ENCODE results near the gene TOX2. TPM values are rescaled to one million over a fixed set of nuclear protein-coding genes. Genes with fewer than 3 reads are reported as not detected.

TOX2 gene
- total RNA-seq, 1 experiment from 2014 or later, result 1.8 TPM

DNA sequence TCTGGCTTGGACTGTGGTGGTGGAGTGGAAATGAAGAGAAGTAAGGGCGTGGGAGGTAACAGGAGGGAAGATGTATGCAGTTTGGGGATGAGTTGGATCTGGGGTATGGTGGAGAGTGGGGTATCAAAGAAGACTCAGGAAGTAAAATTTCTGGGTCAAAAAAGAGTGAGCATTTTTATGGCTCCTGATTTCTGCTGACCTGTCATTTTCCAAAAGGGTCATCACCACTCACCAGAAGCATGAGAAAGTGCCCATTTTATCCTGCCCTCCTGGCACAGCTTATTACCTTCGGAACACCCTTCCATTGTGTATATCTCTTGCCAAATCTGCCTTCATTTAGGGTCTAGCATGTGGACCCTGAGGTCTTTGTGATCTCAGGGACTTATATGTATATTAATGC lies 17.3 kb downstream of the TOX2 start:
- no peak overlapping the region for H3K4me2 ChIP-seq (ENCODE audit: low read length)
- H3K4me1 ChIP-seq (ENCODE audit: insufficient read depth, low read length), result no peaks in the 10 kb centered on the region
- no peak overlapping the region for H3K27ac ChIP-seq (ENCODE audit: low read length)
- no peaks in the 10 kb centered on the region for H3K9me3 ChIP-seq (ENCODE audit: low read length)
- H2AFZ ChIP-seq (ENCODE audit: low read length), result no peak overlapping the region
- H3F3A ChIP-seq (ENCODE audit: low read length, unreplicated experiment), result no peaks in the 10 kb centered on the region
- no peak for DNase-seq
- POLR2A ChIA-PET (ENCODE audit: unreplicated experiment), result no interaction called here
- no peaks in the 10 kb centered on the region for H3K79me2 ChIP-seq (ENCODE audit: low read length)
- CTCF ChIA-PET, result no interaction called here
- no peaks in the 10 kb centered on the region for H4K20me1 ChIP-seq (ENCODE audit: low read length)
- no peaks in the 10 kb centered on the region for H3K9me2 ChIP-seq (replicated peaks; ENCODE audit: low read length)
- BruUV-seq (replicated peaks), result no TSS peak
- no peaks in the 10 kb centered on the region for H3K27me3 ChIP-seq (ENCODE audit: low read length)
- intact Hi-C loops (cut with micrococcal nuclease), result no loop called here
- no peak for ATAC-seq
- no peaks in the 10 kb centered on the region for H3K36me3 ChIP-seq (ENCODE audit: low read depth, low read length)
- TF ChIP-seq, protein P1, sequence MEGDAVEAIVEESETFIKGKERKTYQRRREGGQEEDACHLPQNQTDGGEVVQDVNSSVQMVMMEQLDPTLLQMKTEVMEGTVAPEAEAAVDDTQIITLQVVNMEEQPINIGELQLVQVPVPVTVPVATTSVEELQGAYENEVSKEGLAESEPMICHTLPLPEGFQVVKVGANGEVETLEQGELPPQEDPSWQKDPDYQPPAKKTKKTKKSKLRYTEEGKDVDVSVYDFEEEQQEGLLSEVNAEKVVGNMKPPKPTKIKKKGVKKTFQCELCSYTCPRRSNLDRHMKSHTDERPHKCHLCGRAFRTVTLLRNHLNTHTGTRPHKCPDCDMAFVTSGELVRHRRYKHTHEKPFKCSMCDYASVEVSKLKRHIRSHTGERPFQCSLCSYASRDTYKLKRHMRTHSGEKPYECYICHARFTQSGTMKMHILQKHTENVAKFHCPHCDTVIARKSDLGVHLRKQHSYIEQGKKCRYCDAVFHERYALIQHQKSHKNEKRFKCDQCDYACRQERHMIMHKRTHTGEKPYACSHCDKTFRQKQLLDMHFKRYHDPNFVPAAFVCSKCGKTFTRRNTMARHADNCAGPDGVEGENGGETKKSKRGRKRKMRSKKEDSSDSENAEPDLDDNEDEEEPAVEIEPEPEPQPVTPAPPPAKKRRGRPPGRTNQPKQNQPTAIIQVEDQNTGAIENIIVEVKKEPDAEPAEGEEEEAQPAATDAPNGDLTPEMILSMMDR (conservative IDR thresholded peaks at IDR 0.05; ENCODE audit: low read depth, low read length), result no peak
- TF ChIP-seq EZH2 (IDR thresholded peaks at IDR 0.05; ENCODE audit: low read length, unreplicated experiment) (no peak), EZH2phosphoT487 (IDR thresholded peaks at IDR 0.05; ENCODE audit: borderline replicate concordance, low read length) (no peak)
- no peak overlapping the region for H3K4me3 ChIP-seq (ENCODE audit: low read length)
- no peak overlapping the region for H3K9ac ChIP-seq (ENCODE audit: low read length)

DNA sequence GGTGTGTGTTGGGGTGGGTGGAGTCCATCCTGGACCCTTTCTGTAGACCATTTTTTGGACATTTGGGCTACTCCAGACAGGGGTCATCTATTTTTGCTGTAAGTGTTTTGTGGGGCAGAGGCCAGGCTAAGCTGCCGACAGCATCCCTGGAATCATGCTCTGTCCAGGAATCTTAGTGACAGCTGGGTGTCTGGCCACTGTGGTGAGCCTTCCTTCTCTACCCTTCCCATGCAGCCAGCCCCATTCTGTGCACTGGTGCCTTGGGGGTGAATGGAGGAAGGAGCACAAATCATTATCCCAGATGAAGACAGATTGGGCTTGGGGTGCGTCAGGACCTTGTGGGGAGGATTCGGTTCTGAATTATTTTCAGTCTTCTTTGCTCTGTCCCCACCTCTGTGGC lies 20.2 kb downstream of the TOX2 start:
- Histone ChIP-seq H4K20me1 (ENCODE audit: low read length) (no peaks in the 10 kb centered on the region), H3K27ac (ENCODE audit: low read length) (no peak overlapping the region), H3F3A (ENCODE audit: low read length, unreplicated experiment) (peaks cover 4% of the 10 kb centered on the region), H3K79me2 (ENCODE audit: low read length) (no peaks in the 10 kb centered on the region), H3K4me1 (ENCODE audit: insufficient read depth, low read length) (peaks cover 20% of the 10 kb centered on the region), H3K36me3 (ENCODE audit: low read depth, low read length) (no peaks in the 10 kb centered on the region), H2AFZ (ENCODE audit: low read length) (no peak overlapping the region), H3K4me2 (ENCODE audit: low read length) (no peak overlapping the region), H3K9ac (ENCODE audit: low read length) (no peak overlapping the region), H3K4me3 (ENCODE audit: low read length) (no peak overlapping the region), H3K9me2 (replicated peaks; ENCODE audit: low read length) (no peaks in the 10 kb centered on the region), H3K27me3 (ENCODE audit: low read length) (no peaks in the 10 kb centered on the region), H3K9me3 (ENCODE audit: low read length) (no peaks in the 10 kb centered on the region)
- intact Hi-C loops (cut with micrococcal nuclease), result no loop called here
- BruUV-seq (replicated peaks), result no TSS peak
- ATAC-seq (no peak), DNase-seq (no peak)
- no peak for TF ChIP-seq EZH2phosphoT487 (IDR thresholded peaks at IDR 0.05; ENCODE audit: borderline replicate concordance, low read length)
- TF ChIP-seq, protein P1 (conservative IDR thresholded peaks at IDR 0.05; ENCODE audit: low read depth, low read length), result no peak
- no peak for TF ChIP-seq EZH2 (IDR thresholded peaks at IDR 0.05; ENCODE audit: low read length, unreplicated experiment)
- POLR2A ChIA-PET (ENCODE audit: unreplicated experiment), result no interaction called here
- CTCF ChIA-PET, result no interaction called here

DNA sequence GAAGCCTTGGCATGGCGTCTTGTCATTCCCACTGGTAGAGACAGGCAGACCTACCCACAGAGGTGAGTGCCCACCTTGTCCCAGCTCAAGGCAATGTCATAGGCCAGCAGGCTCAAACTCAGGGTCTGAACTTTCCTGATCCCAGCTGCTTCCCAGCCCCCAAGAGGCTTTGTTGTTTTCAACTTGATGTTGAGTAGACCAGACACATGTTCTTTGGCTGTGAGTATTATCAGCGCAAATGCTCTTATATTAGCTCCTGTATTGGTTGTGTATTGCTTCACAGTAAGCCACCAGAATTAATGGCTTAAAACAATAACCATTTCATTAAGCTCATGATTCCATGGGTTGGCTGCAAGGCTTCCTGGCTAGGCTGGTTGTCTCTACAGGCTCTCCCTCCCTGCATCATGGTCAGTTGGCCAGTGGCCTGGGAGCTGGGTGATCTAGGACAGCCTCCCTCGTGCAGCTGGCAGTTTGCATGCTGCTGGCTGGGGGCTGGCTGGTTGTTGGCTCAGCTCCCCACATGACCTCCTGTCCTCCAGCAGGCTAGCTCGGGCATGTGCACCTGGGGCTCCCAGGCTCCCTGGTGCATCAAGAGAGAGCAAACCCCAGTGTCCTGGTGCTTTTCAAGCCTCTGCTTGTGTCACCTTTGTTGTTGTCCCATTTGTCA lies 21.6 kb downstream of the TOX2 start:
- Histone ChIP-seq H3K9me2 (replicated peaks; ENCODE audit: low read length) (no peaks in the 10 kb centered on the region), H3K4me3 (ENCODE audit: low read length) (no peak overlapping the region), H3F3A (ENCODE audit: low read length, unreplicated experiment) (peaks cover 4% of the 10 kb centered on the region), H4K20me1 (ENCODE audit: low read length) (no peaks in the 10 kb centered on the region), H3K4me2 (ENCODE audit: low read length) (no peak overlapping the region), H3K4me1 (ENCODE audit: insufficient read depth, low read length) (peaks cover 34% of the 10 kb centered on the region), H3K27ac (ENCODE audit: low read length) (no peak overlapping the region), H3K9me3 (ENCODE audit: low read length) (no peaks in the 10 kb centered on the region), H2AFZ (ENCODE audit: low read length) (no peak overlapping the region), H3K79me2 (ENCODE audit: low read length) (no peaks in the 10 kb centered on the region), H3K36me3 (ENCODE audit: low read depth, low read length) (no peaks in the 10 kb centered on the region), H3K27me3 (ENCODE audit: low read length) (no peaks in the 10 kb centered on the region), H3K9ac (ENCODE audit: low read length) (no peak overlapping the region)
- no TSS peak for BruUV-seq (replicated peaks)
- DNase-seq (no peak), ATAC-seq (no peak)
- TF ChIP-seq, protein P1 (conservative IDR thresholded peaks at IDR 0.05; ENCODE audit: low read depth, low read length), result no peak
- TF ChIP-seq EZH2phosphoT487 (IDR thresholded peaks at IDR 0.05; ENCODE audit: borderline replicate concordance, low read length), result no peak
- no peak for TF ChIP-seq EZH2 (IDR thresholded peaks at IDR 0.05; ENCODE audit: low read length, unreplicated experiment)
- ChIA-PET POLR2A (ENCODE audit: unreplicated experiment) (no interaction called here), CTCF (no interaction called here)
- intact Hi-C loops (cut with micrococcal nuclease), result no loop called here

Measured in PC-3 (cell line).